Measurements from ENCODE around the gene AGAP2.
A peak's percentile ranks its signal among the peaks of the same experiment; 100 is the strongest.
"Not testable (repeated sequence)": the region's sequence is repeated elsewhere in the genome, so short reads cannot be mapped to it uniquely, and the experiment has no call there.

The AGAP2 gene

GRCh38 chr12:57775563-57776246 is 37.2 kb upstream of the AGAP2 start:
- no peak overlapping the region for H3K4me2 ChIP-seq (ENCODE audit: low read depth, low read length, poor library complexity, severe bottlenecking)
- H2AFZ ChIP-seq (ENCODE audit: low read length), result no peak overlapping the region
- H4K20me1 ChIP-seq (ENCODE audit: insufficient read depth, low read length, poor library complexity, severe bottlenecking), result no peaks in the 10 kb centered on the region
- no peak for TF ChIP-seq EZH2phosphoT487 (IDR thresholded peaks at IDR 0.05; ENCODE audit: borderline replicate concordance)
- TF ChIP-seq, protein P1, sequence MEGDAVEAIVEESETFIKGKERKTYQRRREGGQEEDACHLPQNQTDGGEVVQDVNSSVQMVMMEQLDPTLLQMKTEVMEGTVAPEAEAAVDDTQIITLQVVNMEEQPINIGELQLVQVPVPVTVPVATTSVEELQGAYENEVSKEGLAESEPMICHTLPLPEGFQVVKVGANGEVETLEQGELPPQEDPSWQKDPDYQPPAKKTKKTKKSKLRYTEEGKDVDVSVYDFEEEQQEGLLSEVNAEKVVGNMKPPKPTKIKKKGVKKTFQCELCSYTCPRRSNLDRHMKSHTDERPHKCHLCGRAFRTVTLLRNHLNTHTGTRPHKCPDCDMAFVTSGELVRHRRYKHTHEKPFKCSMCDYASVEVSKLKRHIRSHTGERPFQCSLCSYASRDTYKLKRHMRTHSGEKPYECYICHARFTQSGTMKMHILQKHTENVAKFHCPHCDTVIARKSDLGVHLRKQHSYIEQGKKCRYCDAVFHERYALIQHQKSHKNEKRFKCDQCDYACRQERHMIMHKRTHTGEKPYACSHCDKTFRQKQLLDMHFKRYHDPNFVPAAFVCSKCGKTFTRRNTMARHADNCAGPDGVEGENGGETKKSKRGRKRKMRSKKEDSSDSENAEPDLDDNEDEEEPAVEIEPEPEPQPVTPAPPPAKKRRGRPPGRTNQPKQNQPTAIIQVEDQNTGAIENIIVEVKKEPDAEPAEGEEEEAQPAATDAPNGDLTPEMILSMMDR (conservative IDR thresholded peaks at IDR 0.05; ENCODE audit: low read length), result peak; percentile 51
- peaks cover 10% of the 10 kb centered on the region for H3K4me1 ChIP-seq (ENCODE audit: insufficient read depth, low read length, poor library complexity, severe bottlenecking)
- peaks cover 13% of the 10 kb centered on the region for H3K79me2 ChIP-seq (ENCODE audit: insufficient read depth, low read length)
- H3K4me3 ChIP-seq (ENCODE audit: low read length, poor library complexity, severe bottlenecking), result no peak overlapping the region
- no peaks in the 10 kb centered on the region for H3K36me3 ChIP-seq (ENCODE audit: insufficient read depth, low read length)
- no peaks in the 10 kb centered on the region for H3F3A ChIP-seq (ENCODE audit: low read depth)
- H3K9ac ChIP-seq (ENCODE audit: low read depth, low read length, poor library complexity, severe bottlenecking), result no peak overlapping the region
- H3K27me3 ChIP-seq (ENCODE audit: insufficient read depth, low read length, poor library complexity, severe bottlenecking), result no peaks in the 10 kb centered on the region
- H3K9me2 ChIP-seq (replicated peaks; ENCODE audit: low read depth, low read length), result no peaks in the 10 kb centered on the region
- no peaks in the 10 kb centered on the region for H3K9me3 ChIP-seq (ENCODE audit: insufficient read depth, low read depth, low read length)

DNA sequence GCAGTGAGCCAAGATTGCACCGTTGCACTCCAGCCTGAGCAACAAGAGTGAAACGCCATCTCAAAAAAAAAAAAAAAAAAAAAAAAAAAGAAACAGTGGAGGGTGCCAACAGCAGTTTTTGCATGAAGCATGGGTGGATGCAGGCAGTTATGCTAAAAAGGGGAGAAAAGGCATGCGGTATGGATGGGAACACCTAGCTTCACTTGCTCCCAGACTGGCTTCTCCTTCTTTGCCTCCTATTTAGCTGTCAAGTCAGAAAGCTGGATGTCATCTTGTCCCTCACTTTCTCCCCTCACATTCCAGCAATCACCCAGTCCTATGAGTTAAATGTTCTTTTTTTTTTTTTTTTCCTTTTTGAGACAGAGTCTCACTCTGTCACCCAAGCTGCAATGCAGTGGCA is 36.5 kb upstream of the AGAP2 start:
- H3K4me1 ChIP-seq (ENCODE audit: insufficient read depth, low read length, poor library complexity, severe bottlenecking), result peaks cover 11% of the 10 kb centered on the region
- no peaks in the 10 kb centered on the region for H3K27me3 ChIP-seq (ENCODE audit: insufficient read depth, low read length, poor library complexity, severe bottlenecking)
- H3K9me2 ChIP-seq (replicated peaks; ENCODE audit: low read depth, low read length), result no peaks in the 10 kb centered on the region
- H4K20me1 ChIP-seq (ENCODE audit: insufficient read depth, low read length, poor library complexity, severe bottlenecking), result no peaks in the 10 kb centered on the region
- peaks cover 17% of the 10 kb centered on the region for H3K79me2 ChIP-seq (ENCODE audit: insufficient read depth, low read length)
- H3K36me3 ChIP-seq (ENCODE audit: insufficient read depth, low read length), result no peaks in the 10 kb centered on the region
- no peak overlapping the region for H3K4me3 ChIP-seq (ENCODE audit: low read length, poor library complexity, severe bottlenecking)
- no peaks in the 10 kb centered on the region for H3F3A ChIP-seq (ENCODE audit: low read depth)
- H3K9ac ChIP-seq (ENCODE audit: low read depth, low read length, poor library complexity, severe bottlenecking), result no peak overlapping the region
- no peak overlapping the region for H3K4me2 ChIP-seq (ENCODE audit: low read depth, low read length, poor library complexity, severe bottlenecking)
- TF ChIP-seq, protein P1 (conservative IDR thresholded peaks at IDR 0.05; ENCODE audit: low read length), result no peak
- no peak for TF ChIP-seq EZH2phosphoT487 (IDR thresholded peaks at IDR 0.05; ENCODE audit: borderline replicate concordance)
- no peaks in the 10 kb centered on the region for H3K9me3 ChIP-seq (ENCODE audit: insufficient read depth, low read depth, low read length)
- no peak overlapping the region for H2AFZ ChIP-seq (ENCODE audit: low read length)

DNA sequence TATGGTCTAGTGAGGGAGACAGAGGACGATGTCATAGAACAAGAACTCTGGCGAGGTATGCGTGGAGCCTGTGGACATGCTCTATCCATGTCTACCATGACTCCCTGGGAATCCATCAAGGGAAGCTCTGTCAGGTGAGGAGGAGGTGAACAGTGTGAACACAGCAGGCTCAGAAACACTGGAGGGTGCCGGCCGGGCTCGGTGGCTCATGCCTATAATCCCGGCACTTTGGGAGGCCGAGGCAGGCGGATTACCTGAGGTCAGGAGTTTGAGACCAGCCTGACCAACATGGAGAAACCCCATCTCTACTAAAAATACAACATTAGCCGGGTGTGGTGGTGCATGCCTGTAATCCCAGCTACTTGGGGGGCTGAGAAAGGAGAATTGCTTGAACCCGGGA is 36.1 kb upstream of the AGAP2 start:
- H3K4me3 ChIP-seq (ENCODE audit: low read length, poor library complexity, severe bottlenecking); H3K9me2 ChIP-seq (replicated peaks; ENCODE audit: low read depth, low read length); H3K4me2 ChIP-seq (ENCODE audit: low read depth, low read length, poor library complexity, severe bottlenecking); H3K9me3 ChIP-seq (ENCODE audit: insufficient read depth, low read depth, low read length); H3F3A ChIP-seq (ENCODE audit: low read depth); H3K36me3 ChIP-seq (ENCODE audit: insufficient read depth, low read length); H3K9ac ChIP-seq (ENCODE audit: low read depth, low read length, poor library complexity, severe bottlenecking); H2AFZ ChIP-seq (ENCODE audit: low read length); H4K20me1 ChIP-seq (ENCODE audit: insufficient read depth, low read length, poor library complexity, severe bottlenecking); H3K27me3 ChIP-seq (ENCODE audit: insufficient read depth, low read length, poor library complexity, severe bottlenecking): not testable (repeated sequence)
- peaks cover 11% of the 10 kb centered on the region for H3K4me1 ChIP-seq (ENCODE audit: insufficient read depth, low read length, poor library complexity, severe bottlenecking)
- H3K79me2 ChIP-seq (ENCODE audit: insufficient read depth, low read length), result peaks cover 17% of the 10 kb centered on the region

Data from Loucy (cell line).